Measurements from ENCODE around the gene DLG2. TPM values are rescaled to one million over a fixed set of nuclear protein-coding genes. Genes with fewer than 3 reads are reported as not detected.

DLG2 gene
- total RNA-seq, 1 experiment from 2014 or later: 2.7 TPM

DNA sequence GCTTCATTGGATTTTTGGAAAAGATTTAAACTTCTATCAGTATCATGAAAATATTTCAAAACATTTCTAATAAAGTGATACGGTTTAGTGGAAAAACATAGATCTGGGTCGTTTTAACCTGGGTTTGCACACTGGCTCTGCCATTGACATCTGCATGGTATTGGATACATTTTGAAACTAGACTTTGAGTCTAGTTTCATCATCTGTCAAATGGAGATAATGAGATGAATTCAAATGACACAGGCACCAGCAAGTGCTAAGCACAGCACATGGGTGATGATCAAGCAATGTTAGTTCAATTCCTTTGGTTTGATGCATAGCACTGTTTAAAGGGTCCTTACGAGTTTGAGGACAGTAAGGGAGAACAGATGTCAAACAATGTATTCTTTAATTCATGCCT lies 1522.0 kb downstream of the DLG2 start:
- Histone ChIP-seq H3K27ac (ENCODE audit: low read length) (no peak overlapping the region), H3K36me3 (ENCODE audit: insufficient read depth, low read length) (no peaks in the 10 kb centered on the region), H3K9me3 (ENCODE audit: low read length) (no peaks in the 10 kb centered on the region), H3K4me1 (ENCODE audit: low read length) (no peaks in the 10 kb centered on the region), H3K9me2 (replicated peaks; ENCODE audit: insufficient read depth, low read length) (no peaks in the 10 kb centered on the region), H3K4me2 (ENCODE audit: low read depth, low read length, poor library complexity, severe bottlenecking) (no peak overlapping the region), H3K4me3 (ENCODE audit: low read length) (no peak overlapping the region), H3K79me2 (ENCODE audit: low read length) (no peaks in the 10 kb centered on the region), H2AFZ (ENCODE audit: low read length) (no peak overlapping the region), H3K27me3 (ENCODE audit: low read length) (no peaks in the 10 kb centered on the region; the same call in 1 of the 2 replicates), H4K20me1 (ENCODE audit: insufficient read depth, low read depth, low read length) (no peaks in the 10 kb centered on the region), H3K9ac (ENCODE audit: low read length) (no peak overlapping the region)
- no peak for DNase-seq

DNA sequence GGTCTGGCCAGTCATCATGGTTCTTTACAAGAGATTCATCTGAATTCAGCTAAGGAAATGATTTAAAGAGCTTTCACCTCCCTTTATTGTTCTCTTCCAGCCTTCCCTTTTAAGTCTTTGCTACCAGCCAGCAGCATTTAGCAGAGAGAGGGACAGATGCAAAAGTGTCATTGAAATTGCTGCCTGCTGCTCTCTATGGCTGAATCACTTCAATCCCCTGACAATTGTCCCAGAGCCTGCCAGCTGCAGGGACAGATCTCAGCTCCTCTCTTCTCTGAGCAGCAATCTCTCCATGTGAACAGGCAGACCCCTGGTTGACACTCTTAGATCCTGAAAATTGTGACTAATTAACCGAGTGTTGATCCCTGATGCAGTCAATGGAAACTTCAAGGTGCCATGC lies 1524.0 kb downstream of the DLG2 start:
- no peak overlapping the region for H3K4me2 ChIP-seq (ENCODE audit: low read depth, low read length, poor library complexity, severe bottlenecking)

DNA sequence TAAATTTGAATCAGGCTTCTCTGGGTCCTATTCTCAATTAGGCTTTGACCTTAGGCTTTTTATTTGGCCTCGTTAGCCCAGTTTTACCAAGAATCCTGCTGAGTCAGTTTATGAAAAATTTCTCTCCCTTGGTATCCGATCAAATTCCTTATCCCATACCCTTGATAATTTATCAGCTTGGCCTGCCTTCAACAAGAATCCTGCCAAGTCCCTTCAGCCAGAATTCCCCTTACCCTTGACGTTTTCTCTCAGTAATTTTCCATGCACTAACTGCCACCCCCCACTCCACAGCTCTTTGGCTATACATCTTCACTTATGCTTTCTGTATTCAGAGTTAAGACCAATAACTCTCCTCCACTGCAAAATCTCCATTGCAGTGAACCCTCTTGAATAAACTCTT lies 1530.0 kb downstream of the DLG2 start:
- no peaks in the 10 kb centered on the region for H3K9me3 ChIP-seq (ENCODE audit: low read length)
- H3K4me1 ChIP-seq (ENCODE audit: low read length): no peaks in the 10 kb centered on the region
- H3K9ac ChIP-seq (ENCODE audit: low read length): no peak overlapping the region
- no peaks in the 10 kb centered on the region for H3K36me3 ChIP-seq (ENCODE audit: insufficient read depth, low read length)
- no peak for DNase-seq
- H3K9me2 ChIP-seq (replicated peaks; ENCODE audit: insufficient read depth, low read length): no peaks in the 10 kb centered on the region
- H3K27me3 ChIP-seq (ENCODE audit: low read length): no peaks in the 10 kb centered on the region; the same call in 1 of the 2 replicates
- H3K27ac ChIP-seq (ENCODE audit: low read length): no peak overlapping the region
- H4K20me1 ChIP-seq (ENCODE audit: insufficient read depth, low read depth, low read length): no peaks in the 10 kb centered on the region
- H3K79me2 ChIP-seq (ENCODE audit: low read length): no peaks in the 10 kb centered on the region
- no peak overlapping the region for H3K4me2 ChIP-seq (ENCODE audit: low read depth, low read length, poor library complexity, severe bottlenecking)
- no peak overlapping the region for H3K4me3 ChIP-seq (ENCODE audit: low read length)
- H2AFZ ChIP-seq (ENCODE audit: low read length): no peak overlapping the region

More for the DNA sequence above, 1524.0 kb downstream of the DLG2 start:
- no peak overlapping the region for H2AFZ ChIP-seq (ENCODE audit: low read length)
- H3K36me3 ChIP-seq (ENCODE audit: insufficient read depth, low read length): no peaks in the 10 kb centered on the region
- H3K27me3 ChIP-seq (ENCODE audit: low read length): no peaks in the 10 kb centered on the region; the same call in 1 of the 2 replicates
- H3K79me2 ChIP-seq (ENCODE audit: low read length): no peaks in the 10 kb centered on the region
- H3K9me3 ChIP-seq (ENCODE audit: low read length): no peaks in the 10 kb centered on the region
- no peak overlapping the region for H3K27ac ChIP-seq (ENCODE audit: low read length)
- DNase-seq: no peak
- no peaks in the 10 kb centered on the region for H3K4me1 ChIP-seq (ENCODE audit: low read length)
- no peaks in the 10 kb centered on the region for H3K9me2 ChIP-seq (replicated peaks; ENCODE audit: insufficient read depth, low read length)
- H3K9ac ChIP-seq (ENCODE audit: low read length): no peak overlapping the region
- no peaks in the 10 kb centered on the region for H4K20me1 ChIP-seq (ENCODE audit: insufficient read depth, low read depth, low read length)
- no peak overlapping the region for H3K4me3 ChIP-seq (ENCODE audit: low read length)

DNA sequence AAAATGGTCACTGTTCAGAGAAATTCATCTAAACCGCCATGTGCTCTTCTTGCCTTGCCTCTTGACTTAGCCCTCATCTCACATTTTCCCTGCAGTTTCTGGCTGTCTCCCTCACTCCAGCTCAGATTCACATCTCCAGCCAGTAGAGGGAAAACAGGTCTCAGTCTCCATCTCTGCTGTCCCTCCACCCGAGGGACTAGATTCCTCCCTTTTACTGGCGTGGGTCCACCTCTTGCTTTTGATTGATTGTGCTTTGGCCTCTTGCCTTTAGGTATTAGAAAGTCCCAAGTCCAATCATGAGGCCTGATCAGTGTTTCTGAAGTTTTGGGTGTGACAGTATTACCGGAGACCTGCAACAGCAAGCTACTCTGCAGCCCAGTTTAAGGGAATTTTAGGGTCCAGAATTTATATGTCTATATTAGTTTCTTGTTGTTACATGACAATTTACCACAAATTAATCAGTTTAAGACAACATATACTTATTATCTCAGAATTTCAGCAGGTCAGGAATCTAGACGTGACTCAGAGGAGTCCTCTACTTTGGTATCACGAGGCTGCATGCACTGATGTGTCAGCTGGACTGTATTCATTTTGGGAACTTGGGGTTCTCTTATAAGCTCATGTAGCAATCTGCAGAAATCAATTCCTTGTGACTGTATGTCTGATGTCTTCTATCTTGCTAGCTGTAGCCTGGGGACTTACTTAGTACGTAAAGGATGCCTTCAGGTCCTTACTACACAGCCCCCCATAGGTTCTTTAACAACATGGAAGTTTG lies 1535.7 kb downstream of the DLG2 start:
- no peak for DNase-seq
- no peak overlapping the region for H3K9ac ChIP-seq (ENCODE audit: low read length)
- H2AFZ ChIP-seq (ENCODE audit: low read length): no peak overlapping the region

DNA sequence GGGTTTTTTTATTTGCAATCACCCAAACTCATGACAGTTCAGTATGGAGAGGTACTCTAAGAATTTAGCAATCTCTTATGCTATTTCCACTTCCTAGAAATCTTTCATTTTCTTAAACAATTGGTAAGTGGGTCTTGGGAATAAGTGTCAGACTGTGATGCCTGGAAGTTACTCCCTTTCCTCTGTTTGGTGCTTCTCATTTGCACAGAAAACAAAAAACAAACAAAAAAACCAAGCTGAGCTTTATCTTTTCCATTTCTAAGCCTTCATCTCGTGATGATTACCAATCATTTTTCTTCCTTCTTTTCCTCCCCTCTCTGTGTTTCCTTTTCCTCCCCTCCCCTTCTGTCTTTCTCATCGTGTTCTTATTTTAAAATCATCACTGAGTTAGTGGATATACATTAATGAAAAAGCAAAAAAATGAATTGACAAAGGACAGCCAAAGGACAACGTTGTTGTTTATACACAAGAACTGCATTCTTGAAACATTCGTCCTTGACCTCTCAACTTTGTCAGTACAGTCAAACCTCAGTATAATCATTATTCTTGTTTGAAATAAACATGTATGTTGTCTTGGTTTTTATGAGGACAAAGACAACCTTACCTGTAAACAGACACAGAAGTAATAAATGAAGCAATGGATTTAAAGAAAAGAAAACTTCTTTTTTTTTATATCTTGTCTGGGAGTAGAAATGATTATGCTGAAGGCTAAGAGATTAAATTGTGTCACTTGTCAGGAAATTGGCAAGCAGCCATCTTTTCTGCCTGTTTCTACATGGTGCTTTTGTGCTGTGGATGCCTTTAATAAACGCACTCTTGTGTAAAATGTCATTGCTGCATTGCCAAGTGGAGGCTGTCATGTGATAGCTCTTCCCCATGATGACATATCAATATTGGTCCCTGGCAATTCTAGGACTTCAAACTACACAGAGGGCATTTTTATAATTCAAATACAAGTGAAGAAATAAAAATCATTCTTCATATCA lies 1537.8 kb downstream of the DLG2 start:
- H3K36me3 ChIP-seq (ENCODE audit: insufficient read depth, low read length): no peaks in the 10 kb centered on the region
- 0 out of 2 replicates have a peak, but pooled peaks cover 2% of the 10 kb centered on the region for H3K27me3 ChIP-seq (ENCODE audit: low read length)
- no peak overlapping the region for H3K4me2 ChIP-seq (ENCODE audit: low read depth, low read length, poor library complexity, severe bottlenecking)
- H2AFZ ChIP-seq (ENCODE audit: low read length): no peak overlapping the region
- H4K20me1 ChIP-seq (ENCODE audit: insufficient read depth, low read depth, low read length): no peaks in the 10 kb centered on the region
- H3K9me2 ChIP-seq (replicated peaks; ENCODE audit: insufficient read depth, low read length): no peaks in the 10 kb centered on the region
- H3K79me2 ChIP-seq (ENCODE audit: low read length): no peaks in the 10 kb centered on the region
- no peaks in the 10 kb centered on the region for H3K4me1 ChIP-seq (ENCODE audit: low read length)
- H3K9me3 ChIP-seq (ENCODE audit: low read length): no peaks in the 10 kb centered on the region
- H3K9ac ChIP-seq (ENCODE audit: low read length): no peak overlapping the region
- no peak overlapping the region for H3K27ac ChIP-seq (ENCODE audit: low read length)
- DNase-seq: no peak
- no peak overlapping the region for H3K4me3 ChIP-seq (ENCODE audit: low read length)

More for the DNA sequence above, 1535.7 kb downstream of the DLG2 start:
- no peak overlapping the region for H3K27ac ChIP-seq (ENCODE audit: low read length)
- no peaks in the 10 kb centered on the region for H3K4me1 ChIP-seq (ENCODE audit: low read length)
- H3K79me2 ChIP-seq (ENCODE audit: low read length): no peaks in the 10 kb centered on the region
- no peaks in the 10 kb centered on the region for H3K9me3 ChIP-seq (ENCODE audit: low read length)
- H3K4me3 ChIP-seq (ENCODE audit: low read length): no peak overlapping the region
- 0 out of 2 replicates have a peak, but pooled peaks cover 2% of the 10 kb centered on the region for H3K27me3 ChIP-seq (ENCODE audit: low read length)
- no peaks in the 10 kb centered on the region for H4K20me1 ChIP-seq (ENCODE audit: insufficient read depth, low read depth, low read length)
- no peak overlapping the region for H3K4me2 ChIP-seq (ENCODE audit: low read depth, low read length, poor library complexity, severe bottlenecking)
- no peaks in the 10 kb centered on the region for H3K36me3 ChIP-seq (ENCODE audit: insufficient read depth, low read length)
- no peaks in the 10 kb centered on the region for H3K9me2 ChIP-seq (replicated peaks; ENCODE audit: insufficient read depth, low read length)

DNA sequence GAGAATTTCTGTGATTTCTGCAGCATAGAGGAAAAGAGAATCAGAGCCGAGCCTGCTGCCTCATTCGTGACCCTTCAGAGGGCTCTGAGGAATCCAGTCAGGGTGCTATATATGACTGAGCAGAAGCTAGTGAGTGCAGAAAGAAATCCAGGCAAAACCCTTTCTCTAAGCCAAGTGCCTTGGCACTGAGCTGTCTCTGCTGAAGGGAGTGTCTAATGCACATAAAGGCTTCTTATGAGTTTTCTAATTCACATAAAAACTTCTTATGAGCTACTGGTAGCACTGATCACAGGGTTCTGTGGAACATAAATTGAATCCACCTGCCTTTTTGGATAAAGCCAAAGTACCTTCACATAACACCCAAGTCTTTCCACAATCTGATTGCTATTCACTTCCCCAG lies 1555.3 kb downstream of the DLG2 start:
- Histone ChIP-seq H4K20me1 (ENCODE audit: insufficient read depth, low read depth, low read length) (no peaks in the 10 kb centered on the region), H3K4me2 (ENCODE audit: low read depth, low read length, poor library complexity, severe bottlenecking) (no peak overlapping the region), H3K4me3 (ENCODE audit: low read length) (no peak overlapping the region), H3K79me2 (ENCODE audit: low read length) (no peaks in the 10 kb centered on the region), H2AFZ (ENCODE audit: low read length) (no peak overlapping the region), H3K27me3 (ENCODE audit: low read length) (no peaks in the 10 kb centered on the region; the same call in 1 of the 2 replicates), H3K9ac (ENCODE audit: low read length) (no peak overlapping the region), H3K4me1 (ENCODE audit: low read length) (no peaks in the 10 kb centered on the region), H3K36me3 (ENCODE audit: insufficient read depth, low read length) (no peaks in the 10 kb centered on the region), H3K27ac (ENCODE audit: low read length) (no peak overlapping the region), H3K9me2 (replicated peaks; ENCODE audit: insufficient read depth, low read length) (no peaks in the 10 kb centered on the region), H3K9me3 (ENCODE audit: low read length) (no peaks in the 10 kb centered on the region)
- no peak for DNase-seq

DNA sequence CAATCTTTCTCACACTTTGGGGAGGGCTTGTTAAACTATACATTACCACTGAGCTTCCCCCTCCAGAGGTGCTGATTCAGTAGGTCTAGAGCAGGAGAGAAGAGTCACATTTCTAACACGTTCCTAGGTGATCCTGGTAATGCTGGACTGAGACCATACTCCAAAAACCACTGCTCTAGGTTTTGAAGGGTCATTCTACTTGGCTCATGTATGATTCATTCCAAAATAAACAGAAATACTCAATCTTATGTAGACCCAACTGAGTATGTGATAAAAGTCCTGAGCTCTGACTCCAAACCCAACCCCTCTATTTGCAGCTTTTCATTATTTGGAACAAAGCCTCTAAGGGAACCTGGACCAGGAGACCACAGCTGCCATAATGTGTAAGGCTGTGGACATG lies 1558.1 kb downstream of the DLG2 start:
- no peaks in the 10 kb centered on the region for H3K9me3 ChIP-seq (ENCODE audit: low read length)
- no peak overlapping the region for H3K4me2 ChIP-seq (ENCODE audit: low read depth, low read length, poor library complexity, severe bottlenecking)
- H3K4me1 ChIP-seq (ENCODE audit: low read length): no peaks in the 10 kb centered on the region
- H2AFZ ChIP-seq (ENCODE audit: low read length): no peak overlapping the region
- no peaks in the 10 kb centered on the region for H3K36me3 ChIP-seq (ENCODE audit: insufficient read depth, low read length)
- H3K9me2 ChIP-seq (replicated peaks; ENCODE audit: insufficient read depth, low read length): no peaks in the 10 kb centered on the region
- H3K4me3 ChIP-seq (ENCODE audit: low read length): no peak overlapping the region
- H3K27me3 ChIP-seq (ENCODE audit: low read length): no peaks in the 10 kb centered on the region; the same call in 1 of the 2 replicates
- H4K20me1 ChIP-seq (ENCODE audit: insufficient read depth, low read depth, low read length): no peaks in the 10 kb centered on the region
- no peak for DNase-seq
- no peak overlapping the region for H3K27ac ChIP-seq (ENCODE audit: low read length)
- H3K79me2 ChIP-seq (ENCODE audit: low read length): no peaks in the 10 kb centered on the region
- no peak overlapping the region for H3K9ac ChIP-seq (ENCODE audit: low read length)

DNA sequence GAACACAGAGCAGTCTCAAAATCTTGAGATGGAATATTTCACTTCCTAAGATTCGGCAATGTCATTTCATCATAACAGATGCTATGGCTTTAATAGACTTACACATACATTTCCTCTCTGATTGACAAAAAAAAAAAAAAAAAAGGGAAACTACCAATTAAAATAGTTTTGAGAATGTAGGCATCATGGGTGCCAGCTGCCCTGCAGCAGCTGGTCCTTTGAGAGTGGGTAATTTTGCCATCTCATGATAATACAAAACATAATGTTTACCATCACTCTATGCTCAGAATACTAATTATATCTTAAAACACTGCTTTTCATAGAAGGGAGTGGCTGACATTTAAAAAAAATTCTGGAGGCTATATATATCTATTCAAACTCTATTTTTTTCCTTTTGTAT lies 1565.4 kb downstream of the DLG2 start:
- H3K79me2 ChIP-seq (ENCODE audit: low read length): no peaks in the 10 kb centered on the region
- no peaks in the 10 kb centered on the region for H3K36me3 ChIP-seq (ENCODE audit: insufficient read depth, low read length)
- H2AFZ ChIP-seq (ENCODE audit: low read length): no peak overlapping the region
- H3K4me3 ChIP-seq (ENCODE audit: low read length): no peak overlapping the region
- peaks cover 9% of the 10 kb centered on the region; the same call in 1 of the 2 replicates for H3K9me2 ChIP-seq (replicated peaks; ENCODE audit: insufficient read depth, low read length)
- H3K4me1 ChIP-seq (ENCODE audit: low read length): no peaks in the 10 kb centered on the region
- no peaks in the 10 kb centered on the region for H3K27me3 ChIP-seq (ENCODE audit: low read length)
- no peaks in the 10 kb centered on the region for H4K20me1 ChIP-seq (ENCODE audit: insufficient read depth, low read depth, low read length)
- no peaks in the 10 kb centered on the region for H3K9me3 ChIP-seq (ENCODE audit: low read length)
- H3K27ac ChIP-seq (ENCODE audit: low read length): no peak overlapping the region
- H3K9ac ChIP-seq (ENCODE audit: low read length): no peak overlapping the region
- no peak overlapping the region for H3K4me2 ChIP-seq (ENCODE audit: low read depth, low read length, poor library complexity, severe bottlenecking)
- no peak for DNase-seq

Data from Karpas-422 (cell line).